ENCODE results near the gene ITGA5.
A peak's percentile ranks its signal among the peaks of the same experiment; 100 is the strongest.
"Not testable (repeated sequence)": the region's sequence is repeated elsewhere in the genome, so short reads cannot be mapped to it uniquely, and the experiment has no call there.

ITGA5 gene

DNA sequence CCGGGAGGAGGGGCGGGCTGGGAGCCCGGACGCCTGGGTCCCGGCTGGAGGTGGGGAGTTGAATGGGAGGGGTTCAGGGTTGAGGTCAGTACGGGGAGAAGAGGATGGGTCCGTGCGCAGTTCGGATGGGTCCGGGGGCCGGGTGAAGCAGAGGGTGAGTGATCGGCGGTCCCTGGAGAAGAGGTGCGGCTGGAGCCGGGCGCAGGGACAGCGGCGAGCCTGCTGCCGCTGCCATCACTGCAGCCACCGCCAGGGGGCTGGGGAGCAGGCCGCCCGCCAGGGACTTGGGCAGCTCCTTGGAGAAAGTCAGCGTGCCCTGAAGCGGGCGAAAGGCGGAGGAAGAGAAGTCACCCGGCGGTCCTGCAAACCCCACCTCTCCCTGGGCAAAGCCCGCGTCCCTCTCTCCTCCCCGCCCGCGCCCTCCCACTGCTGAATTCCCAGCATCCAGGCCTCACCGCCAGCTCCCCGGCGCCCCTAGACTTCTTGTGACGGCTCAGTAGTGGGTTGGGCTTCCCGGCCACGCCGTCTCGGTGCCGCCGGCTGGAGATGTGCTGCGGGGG is 48.8 kb downstream of the ITGA5 start:
- peak; percentile 75 for DNase-seq

DNA sequence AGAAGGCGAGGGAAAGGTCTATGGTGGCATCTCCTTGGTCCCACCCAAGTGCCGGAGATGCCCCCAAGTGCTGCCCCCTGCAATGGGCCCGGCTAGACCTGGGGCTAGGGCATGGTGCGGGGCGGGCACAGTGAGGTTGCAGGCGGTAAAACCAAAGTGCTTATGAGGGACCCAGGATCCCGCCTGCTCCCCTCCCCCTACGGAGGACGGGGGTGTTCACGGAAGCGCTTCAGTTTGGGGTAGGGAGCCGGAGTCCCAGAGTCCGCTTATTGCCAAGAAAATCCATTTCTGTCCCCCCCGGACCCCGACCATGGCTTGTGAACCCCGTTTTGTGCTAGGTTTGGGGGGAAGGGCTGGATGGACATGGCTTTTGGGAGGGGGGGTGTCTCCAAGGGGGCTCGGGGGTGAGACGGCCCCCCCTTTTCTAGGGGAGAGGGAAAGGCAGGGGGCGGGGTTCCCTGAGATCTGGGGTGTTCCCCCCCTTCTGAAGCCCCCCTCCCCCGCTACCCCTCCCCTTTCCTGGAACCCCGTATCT is 49.4 kb downstream of the ITGA5 start:
- no peak for DNase-seq

DNA sequence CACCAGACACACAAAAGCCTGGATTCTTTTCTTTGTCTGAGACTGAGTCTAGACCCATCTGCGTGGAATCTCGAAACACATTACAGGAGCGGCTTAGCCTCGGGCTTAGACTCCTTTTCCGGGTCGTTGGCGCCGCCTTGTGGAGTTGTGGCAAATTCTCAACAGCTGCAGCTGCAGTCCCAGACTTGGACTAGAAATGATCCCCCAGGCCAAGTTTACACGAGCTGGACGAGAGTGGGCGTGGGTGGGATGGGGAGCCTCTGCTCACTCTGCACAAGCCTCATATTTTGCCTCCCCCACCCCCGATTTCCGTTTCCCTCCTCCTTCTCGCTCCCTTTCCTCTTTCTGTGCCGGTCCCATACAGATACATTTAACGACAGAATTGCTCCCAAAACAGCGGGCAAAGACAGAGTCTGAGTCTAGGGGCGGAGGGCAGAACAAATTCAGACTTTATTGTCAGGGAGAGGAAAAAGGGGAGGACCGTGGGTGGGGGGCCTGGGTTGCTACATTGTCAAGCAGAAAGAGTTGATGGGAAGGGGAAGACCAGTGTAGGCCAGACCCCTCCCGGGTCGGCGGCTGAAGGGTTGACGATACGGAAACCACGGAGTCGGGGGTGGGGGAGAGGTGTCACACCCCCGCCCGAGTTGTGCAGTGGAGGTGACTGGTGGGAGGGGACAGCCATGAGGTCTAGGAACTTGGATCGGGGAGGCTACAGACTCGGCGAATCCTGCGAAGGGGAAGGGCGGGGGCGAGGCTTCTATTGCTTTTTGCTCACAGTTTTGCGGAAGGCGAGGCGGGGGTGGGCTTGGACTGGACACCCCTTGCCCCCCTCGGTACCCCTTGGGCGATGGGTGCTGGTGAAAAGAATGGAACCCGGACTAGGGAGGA is 50.1 kb downstream of the ITGA5 start:
- DNase-seq = peak; percentile 86

DNA sequence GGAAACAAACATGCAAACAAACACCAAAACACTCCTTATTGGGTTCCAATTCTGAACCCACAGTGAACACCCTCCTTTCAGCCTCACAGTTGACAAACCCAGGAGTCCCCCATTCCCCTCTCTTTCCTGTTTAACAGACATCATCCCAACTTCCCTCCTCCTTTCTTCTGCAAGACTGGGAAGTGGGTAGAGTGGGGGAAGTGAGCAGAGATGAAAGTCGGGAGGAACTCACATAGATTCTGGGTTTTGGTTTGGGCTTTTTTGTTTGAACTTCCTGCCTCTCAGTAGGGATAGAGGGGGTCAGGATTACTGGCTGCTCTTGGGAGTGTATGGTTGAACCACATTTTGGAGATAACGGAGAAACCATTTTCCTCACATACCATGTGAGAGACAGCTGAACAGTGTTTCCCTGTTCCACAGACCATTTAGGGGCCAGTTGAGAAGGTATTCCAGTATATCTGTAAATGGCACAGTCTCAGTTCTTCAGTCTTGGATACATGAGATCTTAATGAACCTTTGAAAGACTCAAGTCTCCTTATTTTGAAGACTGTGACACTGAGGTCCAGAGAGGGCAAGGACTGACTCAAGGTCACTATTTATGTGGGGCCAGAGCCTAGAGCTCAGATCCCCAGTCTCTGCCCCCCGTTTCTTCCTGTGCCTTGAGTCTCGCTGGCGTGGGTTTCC is 50.9 kb downstream of the ITGA5 start:
- no peak for DNase-seq

DNA sequence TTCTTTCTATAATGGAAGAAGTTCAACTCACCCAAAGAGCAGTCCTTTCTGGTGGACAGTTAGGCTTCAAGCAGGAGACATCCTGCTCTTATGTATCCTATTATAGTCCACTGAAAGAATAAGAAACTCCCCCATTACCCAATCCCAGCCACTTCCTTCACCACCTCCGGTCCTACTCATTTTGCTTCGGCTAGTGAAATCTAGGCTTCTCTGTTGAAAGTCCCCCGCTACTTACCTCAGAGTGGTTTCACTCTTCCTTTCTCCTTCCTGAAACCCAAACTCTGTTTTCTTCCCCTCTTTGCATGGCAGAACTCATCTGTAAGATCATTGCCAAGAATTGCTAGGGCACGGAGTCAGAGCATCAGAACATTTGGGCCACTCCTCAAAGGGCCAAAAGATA is 54.7 kb downstream of the ITGA5 start, which contains the start of gene GPR84:
TSS of gene GPR84 (minus strand) at position 74 of the 400 bp plus-strand sequence. CDS start 635 bp downstream, outside the sequence.
- DNase-seq = no peak

DNA sequence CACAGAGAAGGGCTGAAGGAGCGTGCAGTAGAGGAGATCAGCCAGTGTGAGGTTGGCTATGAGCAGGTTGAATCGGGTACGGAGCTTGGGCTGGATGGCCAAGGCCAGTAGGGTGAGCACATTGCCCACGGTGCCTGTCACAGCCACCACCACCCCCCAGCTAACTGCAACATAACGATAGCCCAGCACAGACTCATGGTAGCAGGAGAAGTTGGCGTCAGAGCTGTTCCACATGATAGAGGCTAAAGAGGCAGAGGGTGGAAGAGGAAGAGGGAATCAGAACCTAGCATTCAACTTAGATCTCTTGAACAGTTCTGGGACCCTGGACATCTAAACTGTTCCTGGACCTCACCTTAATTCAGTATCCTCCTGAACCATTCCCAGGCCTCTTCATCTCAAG is 55.4 kb downstream of the ITGA5 start:
- no peak for DNase-seq

DNA sequence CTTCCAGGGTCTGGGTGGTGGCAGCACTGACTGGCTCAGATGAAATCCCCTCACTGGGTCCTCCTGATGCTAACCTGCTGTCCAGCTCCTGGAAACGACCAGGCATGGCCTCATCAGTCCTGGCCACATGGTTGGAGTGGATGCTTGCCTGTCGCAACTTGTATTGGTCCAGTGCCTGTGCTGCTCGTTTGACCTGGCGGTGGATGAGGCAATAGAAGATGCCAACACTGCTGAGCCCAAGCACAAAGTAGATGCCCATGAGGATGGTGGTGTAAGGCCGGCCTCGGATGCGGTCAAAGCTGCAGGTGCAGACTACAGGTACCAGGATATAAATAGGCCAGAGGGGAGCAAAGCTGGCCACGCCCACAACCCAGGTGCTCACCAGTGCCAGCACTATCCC is 56.0 kb downstream of the ITGA5 start:
- no peak for DNase-seq

DNA sequence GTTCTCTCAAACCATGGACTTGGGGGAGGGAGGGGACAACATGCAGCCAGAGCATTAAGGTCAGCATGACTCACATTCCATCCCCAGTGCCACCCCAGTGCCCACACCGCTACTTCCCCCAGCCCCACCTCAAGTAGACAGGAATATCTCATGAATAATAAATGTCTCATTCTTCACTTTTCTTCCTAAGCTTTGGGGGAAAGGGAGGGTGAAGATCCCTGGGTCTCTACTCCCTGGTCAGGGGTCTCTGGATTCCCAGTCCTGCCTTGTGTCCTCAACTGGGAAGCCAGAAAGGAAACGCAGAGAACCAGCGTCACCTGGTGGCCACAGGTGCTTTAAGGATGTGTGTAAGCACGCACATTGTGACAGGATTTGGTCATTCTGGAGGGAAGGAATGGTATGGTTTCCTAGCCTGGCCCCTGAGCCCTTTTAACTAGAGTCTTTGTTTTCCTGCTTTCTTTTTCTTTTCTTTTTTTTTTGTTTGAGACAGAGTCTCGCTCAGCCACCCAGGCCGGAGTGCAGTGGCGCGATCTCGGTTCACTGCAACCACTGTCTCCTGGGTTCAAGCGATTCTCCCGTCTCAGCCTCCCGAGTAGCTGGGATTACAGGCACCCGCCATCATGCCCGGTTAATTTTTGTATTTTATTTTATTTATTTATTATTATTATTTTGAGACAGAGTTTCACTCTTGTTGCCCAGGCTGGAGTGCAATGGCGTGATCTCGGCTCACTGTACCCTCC is 58.2 kb downstream of the ITGA5 start:
- peak; percentile 83 for DNase-seq

DNA sequence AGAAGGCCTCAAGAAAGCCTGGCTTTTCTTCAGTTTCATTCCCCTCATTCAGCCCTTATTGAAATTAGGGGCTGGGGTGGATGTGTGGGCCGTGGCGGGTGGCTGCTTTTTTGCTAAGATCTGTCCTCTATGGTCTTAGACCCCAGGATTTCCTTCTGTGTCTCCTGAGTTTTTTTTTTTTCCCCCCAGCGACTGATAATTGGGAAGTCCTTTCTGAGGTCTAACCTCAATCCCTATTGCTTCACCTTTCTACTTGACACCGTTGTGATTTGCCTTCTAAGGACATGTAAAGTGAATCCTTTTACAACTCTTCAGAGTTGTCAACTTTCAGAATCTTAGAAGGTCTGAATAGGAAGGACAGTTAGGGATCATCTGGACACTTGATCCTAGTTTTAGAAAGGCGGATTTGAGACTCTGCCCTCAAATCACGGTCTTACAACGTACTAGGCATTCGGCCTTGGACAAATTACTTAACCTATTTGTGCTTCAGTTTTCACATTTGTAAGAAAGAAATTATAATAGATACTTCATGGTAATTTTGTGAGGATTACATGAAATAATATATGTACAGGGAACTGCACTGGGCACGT is 59.2 kb downstream of the ITGA5 start:
- no peak for DNase-seq

DNA sequence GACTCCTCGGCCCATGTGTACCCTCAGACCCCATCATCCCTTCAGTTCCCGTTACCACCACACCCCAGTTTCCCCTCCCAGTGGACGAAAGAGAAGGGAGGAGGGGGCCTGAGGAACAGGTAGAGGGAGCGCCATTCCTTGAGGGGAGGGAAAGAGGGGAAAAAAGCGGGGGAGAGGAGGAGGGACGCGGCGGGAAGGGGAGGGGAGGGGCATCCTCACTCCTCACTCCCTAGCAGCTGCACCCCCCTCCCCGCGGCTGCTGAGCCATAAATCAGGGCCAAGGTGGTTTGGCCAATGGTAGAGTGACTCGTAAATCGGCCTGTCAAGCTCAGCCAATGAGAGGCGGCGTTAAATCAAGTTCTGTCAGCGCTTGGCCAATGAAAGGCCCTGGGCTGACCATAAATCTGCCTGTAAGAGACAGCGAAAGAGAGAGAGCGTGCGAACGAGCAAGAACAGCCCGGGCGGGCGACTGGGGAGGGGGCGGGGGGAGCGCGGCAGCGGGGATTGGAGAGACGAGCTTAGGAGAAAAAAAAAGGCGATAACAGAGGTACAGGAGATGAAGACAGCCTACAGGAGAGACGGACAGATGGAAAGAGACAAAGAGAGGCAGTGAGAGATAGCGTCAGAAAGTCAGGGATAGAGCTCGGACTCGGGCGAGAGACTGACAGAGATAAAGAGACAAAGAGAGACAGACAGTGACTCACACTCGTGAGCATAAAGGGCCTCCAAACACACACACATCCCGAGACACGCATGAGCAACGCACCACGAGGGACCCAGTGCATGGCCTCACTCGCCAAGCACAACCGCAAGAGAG is 59.9 kb downstream of the ITGA5 start:
- peak; percentile 100 for DNase-seq

DNA sequence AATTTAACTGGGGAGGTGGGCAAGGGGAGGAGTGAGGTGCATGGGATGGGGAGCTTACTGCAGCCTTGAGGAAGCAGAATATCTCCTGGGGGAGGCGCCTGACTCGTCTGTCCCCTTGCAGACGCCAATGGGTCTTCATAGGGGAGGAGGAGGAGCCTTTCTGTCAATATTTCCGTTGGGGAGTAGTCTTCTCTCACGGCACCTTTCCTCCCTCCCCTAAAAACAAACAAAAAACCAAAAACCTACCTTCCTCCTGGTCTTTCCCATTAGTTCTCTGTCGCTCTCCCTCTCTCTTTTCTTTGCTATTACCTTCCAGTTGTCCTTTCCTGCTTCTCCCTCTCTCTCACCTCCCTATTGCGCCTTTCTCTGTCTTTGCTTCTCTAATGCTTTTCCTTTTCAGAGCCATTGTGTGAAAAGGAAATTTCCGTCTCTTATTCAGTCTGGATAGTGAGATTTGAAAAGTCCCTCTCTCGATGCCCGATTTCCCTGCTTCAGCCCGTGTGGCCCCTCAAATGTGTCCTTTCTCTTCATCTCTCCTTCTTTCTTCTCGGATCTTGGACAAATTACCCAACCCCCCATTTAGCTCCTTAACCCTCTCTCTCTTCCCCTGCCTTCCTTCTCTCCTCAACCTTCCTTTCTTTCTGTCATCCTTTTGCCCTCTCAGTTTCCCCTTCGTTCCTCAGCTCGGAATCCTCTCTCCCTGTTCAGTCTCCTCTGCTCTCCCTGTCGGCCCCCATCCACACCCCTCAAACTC is 60.7 kb downstream of the ITGA5 start:
- DNase-seq = peak; percentile 74

DNA sequence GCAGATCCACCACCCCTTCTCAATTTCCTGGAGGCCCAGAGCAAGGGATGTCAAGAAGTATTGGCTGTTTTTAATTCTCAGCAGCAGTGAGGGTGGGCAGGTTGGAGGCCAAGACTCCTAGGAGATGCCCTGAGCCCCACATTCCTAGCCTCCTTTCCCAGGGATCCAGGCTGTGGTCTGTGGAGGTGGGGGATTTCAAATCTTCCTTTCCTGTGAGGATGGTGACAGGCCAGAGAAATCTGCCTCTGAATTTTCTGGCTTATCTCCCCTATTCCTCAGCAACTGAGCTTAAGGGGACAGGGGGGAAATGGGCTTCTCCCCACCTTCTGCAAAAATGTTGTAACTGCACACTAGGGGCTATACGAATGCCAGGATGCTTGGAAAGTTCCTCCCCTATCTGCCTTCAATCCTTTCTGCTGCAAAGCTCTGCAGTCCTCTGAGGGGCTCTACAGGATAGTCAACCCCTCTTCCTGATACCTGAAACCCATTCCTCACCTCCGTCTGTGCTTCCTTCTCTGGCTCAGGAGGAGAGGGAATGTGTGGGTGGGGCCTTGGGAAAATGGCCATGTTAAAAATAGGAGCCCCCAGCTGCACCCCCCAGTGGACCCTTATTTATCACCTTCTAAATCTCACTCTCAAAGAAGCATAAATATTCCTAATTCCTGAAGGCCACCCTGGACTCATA is 61.4 kb downstream of the ITGA5 start:
- DNase-seq = peak; percentile 59

DNA sequence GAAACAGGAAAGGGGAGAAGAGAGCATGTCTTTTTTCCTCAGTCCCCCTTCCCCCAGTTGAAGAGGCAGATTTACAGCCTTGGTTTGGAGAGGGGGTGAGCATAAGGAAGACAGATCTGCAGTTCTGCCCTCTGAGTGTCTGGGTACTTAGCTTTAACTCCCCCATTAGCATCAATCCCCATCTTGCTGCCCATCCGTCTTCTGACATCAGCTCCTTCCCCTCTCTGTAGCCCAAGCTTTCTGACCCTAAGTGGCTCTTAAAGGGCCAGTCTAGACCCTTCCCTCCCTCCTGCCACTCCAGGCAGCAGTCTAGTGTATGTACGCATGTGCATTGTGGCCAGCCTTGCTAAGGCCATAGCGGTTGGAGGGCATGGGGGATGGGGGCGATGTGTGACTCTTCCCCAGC is 62.1 kb downstream of the ITGA5 start:
- DNase-seq = peak; percentile 95

DNA sequence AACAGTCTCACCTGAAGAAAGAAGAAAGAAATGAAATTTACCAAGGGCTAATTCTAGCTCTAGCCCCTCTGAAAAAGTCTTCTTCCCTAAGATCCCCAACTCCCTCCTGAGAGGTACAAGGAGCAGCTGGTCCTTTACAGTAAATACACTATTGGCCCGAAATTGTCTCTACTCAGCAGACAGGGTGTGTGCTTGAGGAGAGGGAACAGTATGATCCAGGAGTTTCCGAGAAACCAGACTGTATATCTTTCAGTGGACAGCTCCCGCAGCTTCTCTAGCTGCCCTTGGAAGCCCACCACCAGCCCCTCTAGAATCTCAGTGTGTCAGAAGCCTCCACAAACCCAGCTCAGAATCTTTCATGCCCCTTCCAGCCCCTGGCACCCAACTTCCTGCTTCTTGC is 62.8 kb downstream of the ITGA5 start:
- DNase-seq = no peak

DNA sequence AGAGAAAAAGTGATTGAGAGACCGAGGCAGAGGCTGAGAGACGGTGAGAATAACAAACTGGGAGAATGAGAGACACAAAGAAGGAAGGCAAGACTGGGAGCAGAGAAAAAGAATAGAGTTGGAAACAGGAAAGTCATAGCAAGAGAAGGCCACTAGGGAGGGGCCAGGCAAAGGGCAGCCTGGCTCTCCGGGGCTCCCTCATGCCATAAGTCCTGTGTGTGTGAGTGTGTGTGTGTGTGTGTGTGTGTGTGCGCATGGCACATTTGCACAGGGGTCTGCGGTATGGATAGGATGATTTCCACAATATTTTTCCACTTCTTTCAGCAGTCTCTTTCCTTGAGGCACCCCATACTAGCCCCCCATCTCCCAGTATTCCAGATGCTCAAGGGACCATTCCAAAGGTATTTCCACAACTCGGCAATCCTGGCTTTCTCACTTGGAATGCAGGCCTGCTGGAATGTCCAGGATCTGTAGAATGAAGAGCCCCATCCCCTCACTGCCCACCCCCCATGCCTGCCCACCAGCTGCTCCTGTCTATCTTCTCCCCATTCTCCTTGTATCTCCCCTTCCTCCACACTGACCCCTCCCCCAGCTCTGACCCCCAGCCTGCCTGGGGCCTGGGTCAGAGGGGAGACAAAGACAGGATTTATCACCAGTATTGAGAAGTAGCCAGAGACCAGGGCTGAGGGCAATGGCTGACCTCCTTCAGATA is 63.8 kb downstream of the ITGA5 start:
- DNase-seq = peak; percentile 47

DNA sequence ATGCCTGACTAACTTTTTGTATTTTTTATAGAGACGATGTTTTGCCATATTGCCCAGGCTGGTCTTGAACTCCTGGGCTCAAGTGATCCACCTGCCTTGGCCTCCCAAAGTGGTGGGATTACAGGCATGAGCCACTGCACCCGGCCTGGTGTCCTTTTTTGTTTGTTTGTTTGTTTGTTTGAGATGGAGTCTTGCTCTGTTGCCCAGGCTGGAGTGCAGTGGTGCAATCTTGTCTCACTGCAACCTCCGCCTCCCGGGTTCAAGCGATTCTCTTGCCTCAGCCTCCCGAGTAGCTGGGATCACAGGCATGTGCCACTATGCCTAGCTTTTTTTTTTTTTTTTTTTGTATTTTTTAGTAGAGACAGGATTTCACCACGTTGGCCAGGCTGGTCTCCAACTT is 64.8 kb downstream of the ITGA5 start:
- not testable (repeated sequence) for DNase-seq

DNA sequence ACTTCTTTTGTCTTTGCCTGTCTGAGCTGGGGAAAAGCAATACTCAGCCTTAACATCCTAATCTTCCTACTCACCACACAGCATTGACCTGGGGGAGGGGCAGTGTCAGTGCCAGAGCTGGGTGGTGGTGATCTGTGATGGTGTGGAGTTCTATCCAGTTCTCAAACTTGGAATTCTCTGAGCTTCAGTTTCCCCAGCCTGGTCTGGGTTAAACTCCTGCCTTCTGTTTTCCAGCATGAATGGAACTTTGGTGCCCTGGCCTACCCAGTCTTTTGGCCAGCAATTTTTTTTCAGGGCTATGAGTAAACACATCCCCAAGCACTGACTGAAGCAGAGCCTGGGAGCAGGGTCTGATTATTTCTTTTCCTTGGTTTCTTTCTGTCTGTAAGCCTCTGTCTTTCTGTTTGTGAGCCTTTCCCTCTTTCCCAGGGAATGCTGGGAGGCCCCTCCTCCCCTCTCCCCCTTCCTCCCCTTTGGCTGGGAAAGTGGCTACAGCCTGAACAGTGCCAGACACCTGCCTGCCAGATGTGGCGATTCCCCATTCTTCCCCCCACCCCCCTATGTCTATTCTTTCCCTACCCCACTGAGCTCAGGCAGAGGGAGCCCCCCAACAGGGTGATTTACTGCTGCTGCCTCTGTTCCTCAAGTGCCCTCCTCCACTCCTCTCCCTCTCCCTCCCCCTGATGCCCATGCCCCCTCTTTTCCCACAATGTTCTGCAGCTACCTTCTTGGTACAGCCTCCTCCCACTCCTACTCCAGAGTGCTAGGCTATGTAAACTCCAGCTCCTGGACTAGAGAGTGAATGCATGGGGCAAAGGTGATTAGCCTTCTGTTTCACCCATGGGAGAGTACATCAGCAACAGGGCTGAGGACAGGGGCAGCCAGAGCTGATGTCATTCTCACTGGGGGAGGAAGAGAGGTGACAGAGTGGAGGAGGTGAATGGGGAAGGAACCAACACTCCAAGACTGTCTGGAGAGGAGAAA is 65.9 kb downstream of the ITGA5 start:
- DNase-seq = peak; percentile 92

DNA sequence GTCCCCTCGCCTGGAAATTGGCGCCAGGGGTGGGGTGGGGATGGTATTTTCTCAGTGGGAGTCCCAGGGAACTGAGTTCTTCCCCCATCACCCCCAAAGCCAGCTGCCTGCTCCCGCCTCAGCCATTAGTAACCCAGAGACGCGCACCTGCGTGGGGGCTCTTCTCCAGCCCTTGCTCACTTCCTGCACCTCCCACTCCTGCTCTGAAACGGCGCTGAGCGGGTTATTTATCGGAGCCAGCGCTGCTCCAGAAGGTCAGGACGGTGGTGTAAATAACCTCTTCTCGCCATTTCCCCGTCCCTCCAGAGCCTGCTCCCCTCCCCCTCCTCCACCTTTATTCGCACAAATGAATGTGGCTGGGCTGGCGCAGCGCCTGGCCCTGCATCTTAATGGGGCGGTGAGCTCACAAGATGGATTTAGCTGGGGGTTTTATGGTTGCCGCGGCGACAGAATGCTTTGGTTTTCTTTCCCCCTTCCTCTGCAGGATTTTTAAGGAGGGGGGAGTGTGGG is 67.0 kb downstream of the ITGA5 start:
- peak; percentile 89 for DNase-seq

All from fibroblast of skin of abdomen (primary cell).